A673 (cell line): ENCODE measurements around the gene LZIC. TPM values are rescaled to one million over a fixed set of nuclear protein-coding genes. Genes with fewer than 3 reads are reported as not detected.

ENCODE experiments used
- BruUV-seq: library from RNA; stranded (reverse); fragments of 400-500 nt; replicated peaks from 2 replicates; lab custom pipeline; 2021; lab: Mats Ljungman, UMichigan
- CTCF ChIA-PET: fragments of 300-600 bp; sonication (Branson Sonifier 250); formaldehyde crosslinking; loops from one replicate; lab custom pipeline; 2022; ENCODE audit warnings: antibody characterized with exemption; lab: Charles Lee
- POLR2A ChIA-PET: fragments of 300-600 bp; sonication (Branson Sonifier 250); formaldehyde crosslinking; loops from one replicate; lab custom pipeline; 2022; ENCODE audit warnings: antibody characterized with exemption; ENCODE audit not compliant: low non-redundant PET; lab: Charles Lee
- DNase-seq: peaks from one replicate; pipeline ENCODE4 v3.0.0-alpha.2; 2015; ENCODE audit warnings: low spot score
- H3K27ac ChIP-seq: fragments of 200-600 bp; sonication (generic); 2 replicates; pipeline ENCODE4 v1.5.1; 2016; ENCODE audit warnings: mixed run types, low read depth, mild to moderate bottlenecking, mixed read lengths, antibody characterized with exemption, low read length; ENCODE audit not compliant: poor library complexity, severe bottlenecking
- H3K27me3 ChIP-seq: fragments of 200-600 bp; sonication (generic); replicated peaks from 2 replicates; pipeline ENCODE4 v1.6.1; 2017; ENCODE audit warnings: mixed run types, low read depth, mild to moderate bottlenecking, mixed read lengths, antibody characterized with exemption, low read length; ENCODE audit not compliant: insufficient read depth, poor library complexity
- H3K36me3 ChIP-seq: fragments of 200-600 bp; sonication (generic); 2 replicates; pipeline ENCODE4 v1.6.1; 2016; ENCODE audit warnings: mixed run types, mild to moderate bottlenecking, mixed read lengths, antibody characterized with exemption, low read length; ENCODE audit not compliant: insufficient read depth, poor library complexity, severe bottlenecking
- H3K4me1 ChIP-seq: fragments of 200-600 bp; sonication (generic); 2 replicates; pipeline ENCODE4 v1.6.1; 2017; ENCODE audit warnings: mixed run types, mild to moderate bottlenecking, mixed read lengths, antibody characterized with exemption, low read length; ENCODE audit not compliant: insufficient read depth, poor library complexity, severe bottlenecking
- H3K4me3 ChIP-seq: fragments of 200-600 bp; sonication (generic); 2 replicates; pipeline ENCODE4 v1.5.1; 2016; ENCODE audit warnings: low read depth, mixed run types, mild to moderate bottlenecking, mixed read lengths, low read length; ENCODE audit not compliant: poor library complexity, severe bottlenecking
- H3K9me3 ChIP-seq: fragments of 200-600 bp; sonication (generic); 2 replicates; pipeline ENCODE4 v1.6.1; 2016; ENCODE audit warnings: mixed run types, low read depth, mild to moderate bottlenecking, mixed read lengths, antibody characterized with exemption, low read length; ENCODE audit not compliant: poor library complexity, severe bottlenecking
- EZH2 ChIP-seq: fragments of 200-600 bp; sonication (generic); IDR thresholded peaks from 2 replicates; pipeline ENCODE4 v1.6.1; 2017; ENCODE audit warnings: borderline replicate concordance, low read depth, mild to moderate bottlenecking, mixed read lengths, antibody characterized with exemption, low read length; ENCODE audit not compliant: poor library complexity, severe bottlenecking
- intact Hi-C: fragments of 100-400 bp; cut with micrococcal nuclease; formaldehyde crosslinking; loops from one replicate; pipeline ENCODE4 v1.10.0; 2022; ENCODE audit not compliant: unreplicated experiment
- total RNA-seq: library from RNA; stranded (reverse); gene quantifications from 2 replicates; pipeline ENCODE4 v1.2.3, GENCODE V29; 2021
- TF ChIP-seq, protein P1 (sequence below): fragments of 300-800, 200-600 bp; sonication (generic); conservative IDR thresholded peaks from 2 replicates; pipeline ENCODE4 v1.5.1; 2017; ENCODE audit warnings: low read depth, mild to moderate bottlenecking, antibody characterized with exemption, low read length, moderate library complexity, mixed read lengths

The LZIC gene
- total RNA-seq, 1 experiment from 2014 or later, result 53.7 TPM

DNA sequence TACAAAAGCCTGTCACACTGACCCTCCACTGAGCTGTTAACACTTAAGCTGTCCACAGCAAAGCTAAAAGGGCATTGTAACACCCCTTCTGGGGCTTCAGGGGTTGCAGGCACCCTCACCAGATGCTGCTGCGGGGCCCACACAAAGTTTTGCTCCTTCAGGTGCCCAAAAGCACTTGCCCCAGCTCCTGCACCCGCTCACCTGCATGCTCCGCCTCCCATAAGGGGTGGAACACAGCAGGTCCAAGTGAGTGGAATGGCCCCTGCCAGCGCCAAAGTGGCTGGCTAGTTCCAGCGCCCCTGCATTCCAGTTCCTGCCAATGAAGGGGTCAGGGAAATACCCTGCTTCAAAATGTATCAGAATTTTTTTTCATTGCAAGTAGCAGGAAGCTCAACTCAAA, 46.6 kb upstream of the LZIC start:
- DNase-seq, result no peak
- intact Hi-C loops, result no loop called here
- no peak overlapping the region for H3K27ac ChIP-seq
- no peaks in the 10 kb centered on the region for H3K36me3 ChIP-seq
- H3K27me3 ChIP-seq, result no peaks in the 10 kb centered on the region
- no peak overlapping the region for H3K4me3 ChIP-seq
- no peaks in the 10 kb centered on the region for H3K4me1 ChIP-seq
- CTCF ChIA-PET, result no interaction called here
- no peak for TF ChIP-seq EZH2
- TF ChIP-seq, protein P1, sequence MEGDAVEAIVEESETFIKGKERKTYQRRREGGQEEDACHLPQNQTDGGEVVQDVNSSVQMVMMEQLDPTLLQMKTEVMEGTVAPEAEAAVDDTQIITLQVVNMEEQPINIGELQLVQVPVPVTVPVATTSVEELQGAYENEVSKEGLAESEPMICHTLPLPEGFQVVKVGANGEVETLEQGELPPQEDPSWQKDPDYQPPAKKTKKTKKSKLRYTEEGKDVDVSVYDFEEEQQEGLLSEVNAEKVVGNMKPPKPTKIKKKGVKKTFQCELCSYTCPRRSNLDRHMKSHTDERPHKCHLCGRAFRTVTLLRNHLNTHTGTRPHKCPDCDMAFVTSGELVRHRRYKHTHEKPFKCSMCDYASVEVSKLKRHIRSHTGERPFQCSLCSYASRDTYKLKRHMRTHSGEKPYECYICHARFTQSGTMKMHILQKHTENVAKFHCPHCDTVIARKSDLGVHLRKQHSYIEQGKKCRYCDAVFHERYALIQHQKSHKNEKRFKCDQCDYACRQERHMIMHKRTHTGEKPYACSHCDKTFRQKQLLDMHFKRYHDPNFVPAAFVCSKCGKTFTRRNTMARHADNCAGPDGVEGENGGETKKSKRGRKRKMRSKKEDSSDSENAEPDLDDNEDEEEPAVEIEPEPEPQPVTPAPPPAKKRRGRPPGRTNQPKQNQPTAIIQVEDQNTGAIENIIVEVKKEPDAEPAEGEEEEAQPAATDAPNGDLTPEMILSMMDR, result no peak
- H3K9me3 ChIP-seq, result no peaks in the 10 kb centered on the region
- POLR2A ChIA-PET, result interaction anchor here (0.6 kb wide), 1 partner anchor 46 kb away, joined by 4 read pairs; the partner anchor contains the start of genes LZIC and NMNAT1
- BruUV-seq, result no TSS peak

DNA sequence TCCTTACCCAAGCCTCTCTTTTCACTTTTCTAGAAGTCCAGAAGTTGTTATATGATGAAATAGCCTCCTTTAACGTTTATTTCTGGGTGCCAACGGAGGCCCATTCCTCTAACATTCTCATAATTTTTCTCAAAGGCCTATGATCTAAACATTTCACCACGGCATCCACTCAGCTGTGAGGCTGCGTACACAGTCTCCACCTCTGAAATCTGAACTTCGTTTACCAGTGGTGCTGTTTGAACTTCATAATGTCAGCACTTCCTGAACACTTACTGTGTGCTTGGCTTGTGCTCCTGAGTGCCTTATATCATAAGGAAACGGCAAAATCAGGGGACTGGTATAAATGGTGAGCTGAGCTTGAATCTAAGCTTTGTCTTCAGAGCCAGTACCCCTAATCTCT, 41.8 kb upstream of the LZIC start:
- Histone ChIP-seq H3K4me3 (no peak overlapping the region), H3K27ac (no peak overlapping the region), H3K27me3 (no peaks in the 10 kb centered on the region), H3K4me1 (no peaks in the 10 kb centered on the region), H3K36me3 (no peaks in the 10 kb centered on the region), H3K9me3 (no peaks in the 10 kb centered on the region)
- DNase-seq, result no peak
- ChIA-PET CTCF (interaction anchor here (0.6 kb wide), 1 partner anchor 156 kb away, joined by 8 read pairs; no protein-coding TSS in a partner anchor), POLR2A (no interaction called here)
- no TSS peak for BruUV-seq
- TF ChIP-seq EZH2, result no peak
- TF ChIP-seq, protein P1, result no peak
- intact Hi-C loops, result no loop called here

DNA sequence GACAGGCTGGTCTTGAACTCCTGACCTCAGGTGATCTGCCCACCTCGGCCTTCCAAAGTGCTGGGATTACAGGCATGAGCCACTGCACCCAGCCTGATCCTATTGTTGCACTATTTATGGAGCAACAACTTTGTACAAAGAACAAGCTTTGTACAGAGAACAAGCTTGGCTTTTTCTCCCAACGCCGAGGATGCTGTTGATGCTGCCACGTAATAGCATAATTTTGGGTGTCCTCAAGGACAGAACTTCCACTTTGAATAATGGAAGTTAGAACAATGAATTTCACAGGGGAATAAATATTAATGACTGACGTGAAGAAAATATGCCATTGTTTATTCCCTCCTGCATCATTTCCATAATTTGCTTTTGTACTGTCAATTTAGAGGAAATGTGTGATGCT, 41.1 kb upstream of the LZIC start:
- Histone ChIP-seq H3K4me3 (no peak overlapping the region), H3K4me1 (no peaks in the 10 kb centered on the region), H3K27me3 (no peaks in the 10 kb centered on the region), H3K27ac (no peak overlapping the region), H3K36me3 (no peaks in the 10 kb centered on the region), H3K9me3 (no peaks in the 10 kb centered on the region)
- ChIA-PET CTCF (interaction anchor here (0.7 kb wide), 1 partner anchor 147 kb away, joined by 5 read pairs; no protein-coding TSS in a partner anchor), POLR2A (no interaction called here)
- TF ChIP-seq EZH2, result no peak
- TF ChIP-seq, protein P1, result no peak
- intact Hi-C loops, result no loop called here
- no peak for DNase-seq
- BruUV-seq, result no TSS peak
